ENCODE data around the gene C16orf82.
"Not testable (repeated sequence)": the region's sequence is repeated elsewhere in the genome, so short reads cannot be mapped to it uniquely, and the experiment has no call there.

C16orf82 gene

DNA sequence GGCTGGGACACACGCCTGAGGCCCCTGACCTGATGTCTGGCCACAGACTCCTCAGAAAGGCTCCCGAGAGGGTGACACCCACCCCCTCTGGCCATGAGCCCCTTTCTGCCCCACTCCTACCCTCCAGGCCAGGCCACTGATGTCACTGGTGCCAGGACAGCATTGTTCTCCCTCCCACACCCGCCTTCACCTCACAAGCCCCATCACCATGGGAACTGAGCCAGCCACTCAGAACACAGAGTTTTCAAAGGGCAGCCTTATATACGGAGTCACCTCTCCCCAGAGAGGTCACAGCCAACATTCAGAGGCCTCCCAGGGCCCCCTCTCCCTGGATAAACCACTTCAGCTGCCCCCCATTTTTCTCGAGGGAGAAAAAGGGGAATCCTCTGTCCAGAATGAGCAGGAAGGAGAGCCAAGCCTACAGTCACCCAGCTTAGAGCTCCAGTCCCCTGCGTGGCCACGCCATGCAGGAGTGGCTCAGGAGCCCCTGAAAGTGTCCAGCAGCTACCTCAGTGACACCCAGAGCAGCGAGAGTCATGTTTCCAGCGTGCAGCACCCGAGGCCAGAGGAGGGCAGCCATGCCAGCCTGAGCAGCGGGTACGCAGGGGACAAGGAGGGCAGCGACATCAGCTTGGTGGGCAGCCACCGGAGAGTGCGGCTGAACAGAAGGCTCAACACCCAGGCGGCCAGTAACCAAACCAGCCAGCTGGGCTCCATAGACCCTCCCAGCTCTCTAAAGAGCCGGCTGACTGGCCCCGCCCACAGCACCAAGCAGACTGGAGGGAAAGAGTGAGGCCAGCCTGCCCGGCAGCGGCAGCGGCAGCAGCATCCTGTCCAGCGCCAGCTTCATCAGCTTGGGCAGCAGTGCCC, at the start of gene C16orf82:
TSS of gene C16orf82 (plus strand) at position 260 of the 870 bp plus-strand sequence.
- DNase-seq (ENCODE audit: low read depth in 2 of 2), result no peak

DNA sequence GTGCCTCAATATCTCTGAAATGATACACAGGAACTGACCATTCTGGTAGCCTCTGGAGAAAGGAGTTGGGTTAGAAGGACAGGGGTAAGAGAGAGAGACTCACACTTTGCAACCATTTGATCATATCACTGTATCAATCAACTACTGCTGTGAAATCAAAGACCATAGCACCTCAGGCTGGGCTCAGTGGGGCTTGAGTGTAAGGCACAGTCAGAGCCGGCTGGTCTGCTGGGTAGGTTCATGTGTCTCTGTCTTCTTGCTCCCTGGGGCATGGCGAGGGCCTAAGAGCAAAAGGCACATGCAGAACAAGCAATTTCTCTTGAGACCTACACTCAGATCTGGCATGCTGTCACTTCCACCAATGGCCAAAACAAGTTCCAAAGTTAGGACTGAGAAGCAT, 46.7 kb upstream of the C16orf82 start:
- no peak for DNase-seq (ENCODE audit: low read depth in 2 of 2)

DNA sequence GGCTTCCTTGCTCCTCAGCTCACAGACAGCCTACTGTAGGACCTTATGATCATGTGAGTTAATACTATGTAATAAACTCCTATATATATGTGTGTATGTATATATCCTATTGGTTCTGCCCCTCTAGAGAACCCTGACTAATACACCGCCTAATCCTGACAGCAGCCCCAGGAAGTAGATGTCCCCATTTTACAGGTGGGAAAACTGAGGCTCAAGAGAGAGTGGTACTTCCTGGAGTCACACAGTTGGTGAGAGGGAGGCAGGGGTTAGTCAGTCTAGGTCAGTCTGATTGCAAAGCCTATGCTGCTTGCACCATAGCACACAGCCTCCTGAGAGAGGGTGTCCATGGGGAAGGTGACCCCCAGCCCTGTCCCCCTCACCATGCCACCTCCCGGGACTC, 42.7 kb upstream of the C16orf82 start:
- DNase-seq (ENCODE audit: low read depth in 2 of 2), result no peak

DNA sequence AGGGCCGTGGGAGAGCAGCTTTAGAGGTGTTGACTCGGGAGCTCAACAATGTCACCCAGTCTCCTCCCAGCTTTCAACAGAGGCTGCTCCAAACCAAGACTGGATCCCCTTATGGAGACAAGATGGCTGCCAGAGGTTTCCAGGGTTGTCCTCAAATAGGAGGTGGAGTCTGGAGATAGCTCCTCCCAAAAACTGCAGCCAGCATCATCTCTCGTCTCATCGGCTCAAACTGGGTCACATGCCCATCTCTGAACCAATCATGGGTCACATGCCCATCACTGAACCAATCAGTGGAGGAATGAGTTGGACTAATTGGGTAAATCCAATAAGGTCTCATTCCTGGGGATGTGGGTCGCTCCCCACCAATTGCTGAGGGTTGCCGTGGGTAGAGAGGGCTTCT, 41.1 kb upstream of the C16orf82 start:
- no peak for DNase-seq (ENCODE audit: low read depth in 2 of 2)

DNA sequence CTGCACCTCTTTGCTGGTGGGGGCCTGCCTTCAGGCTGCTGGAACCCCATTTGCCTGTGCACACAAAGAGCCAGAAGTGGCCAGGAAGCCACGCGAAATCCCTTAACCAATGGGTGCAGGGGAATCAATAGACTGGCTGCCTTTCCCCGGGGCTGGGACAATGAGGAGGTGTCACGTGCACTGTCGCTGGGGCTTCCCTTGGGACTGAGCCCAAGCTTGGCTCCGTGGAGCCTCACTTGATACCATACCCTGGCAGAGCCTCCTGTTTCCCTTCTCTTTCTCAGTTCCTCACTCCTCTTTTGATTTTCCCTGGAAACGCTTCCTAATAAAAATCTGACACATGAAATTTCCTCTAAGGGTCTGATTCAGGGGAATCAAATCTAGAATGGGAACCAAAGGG, 38.8 kb upstream of the C16orf82 start:
- no peak for DNase-seq (ENCODE audit: low read depth in 2 of 2)

DNA sequence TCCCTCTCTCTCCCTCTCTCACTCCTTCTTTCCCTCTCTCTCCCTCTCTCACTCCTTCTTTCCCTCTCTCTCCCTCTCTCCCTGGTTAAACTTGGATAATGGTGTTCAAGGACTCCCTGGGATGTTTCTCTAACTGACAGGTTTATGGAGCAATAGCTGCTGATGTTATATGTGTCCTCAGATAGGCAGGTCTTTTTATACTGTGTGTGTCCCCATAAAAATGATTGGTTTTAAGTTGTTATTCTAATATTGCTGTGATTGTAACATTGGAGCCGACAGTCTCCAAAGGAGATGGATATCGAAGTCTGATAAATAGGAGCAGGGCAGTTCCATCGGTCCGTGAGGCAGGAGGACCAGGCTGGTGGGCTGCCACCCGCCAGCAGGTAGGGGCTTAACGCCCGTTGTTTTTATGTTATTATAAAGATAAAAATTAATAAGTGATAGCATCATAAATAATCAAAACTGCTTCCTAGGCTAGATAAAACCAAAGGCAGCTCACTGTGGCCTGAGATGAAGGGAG, 38.1 kb upstream of the C16orf82 start:
- DNase-seq (ENCODE audit: low read depth in 2 of 2), result no peak

DNA sequence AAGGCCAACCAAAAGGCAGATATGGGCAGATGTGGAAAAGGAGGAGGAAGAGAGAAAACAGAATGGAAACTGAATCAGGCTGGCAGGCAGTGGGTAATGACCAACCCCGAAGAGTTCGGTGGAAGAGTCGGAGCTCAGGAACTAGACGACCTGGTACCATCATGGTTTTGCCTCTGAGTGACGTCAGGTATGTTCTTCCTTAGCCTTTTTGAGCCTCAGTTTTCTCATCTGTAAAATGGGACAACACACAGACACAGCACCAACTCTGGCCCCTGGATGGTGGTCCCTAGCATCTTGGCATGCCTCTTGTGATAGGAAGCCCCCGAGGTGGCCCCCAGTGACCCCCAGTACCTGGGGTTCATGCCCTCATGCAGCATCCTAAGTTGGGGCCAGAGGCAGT, 37.2 kb upstream of the C16orf82 start:
- DNase-seq (ENCODE audit: low read depth in 2 of 2), result no peak

DNA sequence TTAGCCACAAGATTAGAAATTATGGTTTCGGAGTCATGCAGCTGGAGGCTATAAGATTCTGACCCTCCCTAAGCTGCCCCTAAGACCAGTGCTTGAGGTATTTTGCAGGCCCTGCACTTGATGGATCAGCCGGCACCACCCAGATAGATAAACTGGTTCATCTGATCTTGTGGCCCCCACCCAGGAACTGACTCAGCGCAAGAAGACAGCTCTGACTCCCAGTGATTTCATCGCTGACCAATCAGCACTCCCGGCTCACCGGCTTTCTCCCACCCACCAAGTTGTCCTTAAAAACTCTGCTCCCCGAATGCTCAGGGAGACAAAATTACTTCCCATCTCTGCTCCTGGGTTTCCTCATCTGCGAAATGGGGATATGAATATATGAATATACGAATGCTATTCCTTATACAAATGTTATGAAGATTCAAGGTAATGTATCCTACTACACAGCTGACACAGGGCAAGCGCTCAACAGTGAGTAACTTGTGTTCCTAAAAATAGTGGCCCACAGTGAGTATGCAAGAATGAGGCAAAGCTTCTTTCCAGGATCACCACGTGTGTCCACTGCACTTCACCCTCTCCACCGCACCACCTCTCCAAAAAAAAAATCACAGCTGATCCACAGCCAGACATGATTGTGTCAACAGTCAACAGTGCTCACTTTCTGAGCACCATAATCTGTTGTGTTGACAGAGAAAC, 33.3 kb upstream of the C16orf82 start:
- DNase-seq (ENCODE audit: low read depth in 2 of 2), result no peak

DNA sequence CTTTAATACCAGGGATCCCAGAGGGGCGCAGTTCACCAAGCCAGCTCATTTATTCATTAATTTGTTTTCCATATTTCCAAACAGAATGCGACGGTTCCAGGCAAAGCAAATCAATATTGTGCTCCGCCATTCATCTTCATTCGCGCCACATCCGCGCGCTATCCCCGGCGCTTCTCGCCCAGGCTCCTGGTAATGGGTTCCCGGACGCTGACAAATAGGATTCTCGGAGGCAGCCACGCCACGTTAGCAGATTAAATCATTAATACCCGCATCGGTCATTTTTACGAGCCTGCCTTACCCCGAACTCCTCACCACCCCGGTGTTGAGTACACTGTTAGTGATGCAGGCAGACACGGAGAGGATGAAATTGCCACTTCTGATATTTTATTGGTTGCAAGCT, 26.0 kb upstream of the C16orf82 start:
- DNase-seq (ENCODE audit: low read depth in 2 of 2), result no peak

DNA sequence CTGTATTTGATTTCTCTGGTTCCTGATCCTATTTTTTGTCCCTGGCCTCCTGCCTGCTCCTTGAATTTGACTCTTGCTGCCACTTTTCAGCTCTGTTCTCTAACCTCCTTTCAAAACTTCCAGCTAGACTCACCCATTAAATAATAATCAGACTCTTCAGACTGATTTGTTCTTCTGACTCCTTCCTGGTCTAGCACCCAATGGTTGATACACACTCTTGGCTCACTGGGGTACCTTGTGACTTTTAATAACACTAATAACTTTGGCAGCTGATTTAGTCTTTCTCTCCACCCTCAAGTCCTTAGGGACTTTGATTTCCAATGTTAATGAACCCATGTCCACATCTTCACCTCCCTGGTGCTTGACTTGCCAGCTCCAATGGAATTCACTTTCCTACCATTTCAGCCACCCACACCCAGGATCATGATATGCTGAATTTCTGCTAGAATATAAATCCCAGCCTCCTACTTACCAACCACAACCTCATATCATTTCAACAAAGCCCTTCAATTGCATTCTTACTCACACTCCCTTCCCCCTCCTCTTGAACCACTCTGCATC, 19.7 kb upstream of the C16orf82 start:
- DNase-seq (ENCODE audit: low read depth in 2 of 2), result no peak

DNA sequence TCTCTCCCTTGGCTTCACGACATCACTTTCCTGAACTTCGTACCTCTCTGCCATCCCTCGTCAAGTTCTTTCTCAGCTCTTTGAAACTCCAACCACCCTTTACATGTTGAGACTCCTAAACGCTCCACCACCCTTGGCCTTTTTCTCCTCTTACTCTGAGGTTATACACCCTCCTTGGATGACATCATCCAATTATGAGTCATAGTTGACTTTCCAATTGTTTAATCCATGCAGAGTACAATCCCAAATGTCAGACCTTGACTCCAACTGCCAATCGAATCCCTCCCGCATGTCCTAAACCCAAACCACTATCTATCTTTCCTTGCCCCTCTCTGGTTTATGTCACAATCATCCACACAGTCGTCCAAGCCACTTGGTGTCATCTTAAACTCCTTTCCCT, 18.4 kb upstream of the C16orf82 start:
- DNase-seq (ENCODE audit: low read depth in 2 of 2), result no peak

DNA sequence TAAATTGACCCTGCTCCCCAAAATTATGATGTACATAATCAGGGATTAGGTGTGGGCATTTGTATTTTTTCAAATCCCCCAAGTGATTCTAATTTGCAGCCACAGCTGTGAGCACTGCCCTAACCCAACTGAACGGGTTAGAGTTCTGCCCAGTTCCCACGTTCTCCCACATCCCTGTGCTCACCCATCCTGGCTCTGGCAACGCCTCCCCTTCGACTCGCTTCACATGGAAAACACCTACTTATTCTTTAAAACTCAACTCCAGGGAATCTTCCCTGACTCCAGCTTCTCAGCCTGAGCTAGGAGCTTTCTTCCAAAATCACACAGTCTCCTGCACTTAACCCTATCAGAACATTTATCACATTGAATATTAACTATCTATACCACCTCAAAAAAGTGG, 17.6 kb upstream of the C16orf82 start:
- no peak for DNase-seq (ENCODE audit: low read depth in 2 of 2)

DNA sequence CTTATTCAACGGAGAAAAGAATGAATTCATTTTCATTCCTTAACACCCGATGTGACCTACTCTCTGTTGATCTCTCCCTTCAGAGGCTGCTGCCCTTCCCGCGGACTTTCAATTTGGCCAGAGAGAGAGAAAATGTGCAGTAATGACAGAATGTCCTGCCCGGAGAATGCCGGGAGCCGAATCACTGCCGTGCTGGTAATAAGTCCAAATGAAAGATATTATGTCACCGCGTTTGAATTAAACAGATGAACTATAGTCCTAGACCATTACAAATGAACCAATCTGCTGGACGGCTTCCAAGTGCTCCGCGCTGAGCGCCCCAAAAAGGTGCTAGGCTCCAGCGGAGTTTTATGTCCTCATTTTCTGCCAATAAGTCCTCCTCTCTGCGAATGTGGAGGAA, 14.7 kb upstream of the C16orf82 start:
- DNase-seq (ENCODE audit: low read depth in 2 of 2), result no peak

DNA sequence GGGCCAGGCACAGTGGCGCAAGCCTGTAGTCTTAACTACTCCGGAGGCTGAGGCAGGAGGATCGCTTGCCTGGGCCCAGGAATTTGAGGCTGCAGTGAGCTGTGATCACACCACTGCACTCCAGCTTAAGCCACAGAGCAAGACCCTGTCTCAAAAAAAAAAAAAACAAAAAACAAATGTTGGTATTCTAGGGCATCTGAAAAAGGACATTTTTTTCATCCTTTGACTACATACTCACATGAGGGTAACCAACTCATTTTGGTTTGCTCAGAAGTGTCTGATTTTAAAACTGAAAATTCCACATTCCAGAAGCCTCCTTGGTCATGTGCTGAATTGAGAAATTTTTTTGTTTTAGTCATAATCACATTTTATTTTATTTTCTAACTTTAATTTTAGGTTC, 12.7 kb upstream of the C16orf82 start:
- DNase-seq (ENCODE audit: low read depth in 2 of 2), result no peak

DNA sequence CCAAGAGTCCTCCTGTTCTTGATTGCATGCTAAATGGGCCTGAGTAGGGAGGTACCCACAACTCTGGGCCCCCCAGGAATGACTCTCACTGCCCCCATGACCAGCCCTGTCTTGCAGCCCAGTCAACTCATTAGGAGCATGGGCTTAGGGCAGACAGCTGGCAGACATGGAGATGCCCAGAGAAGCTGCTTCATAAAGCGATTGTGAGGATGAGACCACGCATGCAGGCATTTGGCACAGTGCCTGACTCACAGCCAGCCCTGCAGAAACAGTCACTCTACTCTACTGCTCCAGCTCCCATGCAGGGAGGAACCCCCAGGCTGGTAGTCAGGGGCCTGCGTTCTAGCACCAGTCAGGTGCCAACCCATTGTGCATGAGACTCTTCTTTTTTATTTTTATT, 8.4 kb upstream of the C16orf82 start:
- DNase-seq (ENCODE audit: low read depth in 2 of 2), result no peak

DNA sequence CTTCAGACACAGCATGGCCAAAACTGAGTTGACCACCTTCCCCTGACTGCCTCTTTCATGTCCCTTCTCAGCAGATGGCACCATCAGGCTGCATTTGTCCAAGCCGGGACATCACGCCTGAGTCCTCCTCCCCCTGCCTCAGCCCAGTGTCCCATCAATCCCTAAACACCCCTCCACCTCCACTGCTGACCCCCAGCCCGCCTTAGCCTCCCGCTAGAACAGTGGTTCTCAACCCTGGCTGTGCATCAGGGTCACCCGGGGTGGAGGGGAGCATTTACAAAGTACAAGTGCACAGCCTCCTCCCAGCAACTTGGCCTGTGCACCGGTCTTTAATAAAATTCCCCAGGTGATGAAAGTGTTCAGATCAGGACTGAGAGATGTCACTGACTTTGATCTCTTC, 4.0 kb downstream of the C16orf82 start:
- no peak for DNase-seq (ENCODE audit: low read depth in 2 of 2)

DNA sequence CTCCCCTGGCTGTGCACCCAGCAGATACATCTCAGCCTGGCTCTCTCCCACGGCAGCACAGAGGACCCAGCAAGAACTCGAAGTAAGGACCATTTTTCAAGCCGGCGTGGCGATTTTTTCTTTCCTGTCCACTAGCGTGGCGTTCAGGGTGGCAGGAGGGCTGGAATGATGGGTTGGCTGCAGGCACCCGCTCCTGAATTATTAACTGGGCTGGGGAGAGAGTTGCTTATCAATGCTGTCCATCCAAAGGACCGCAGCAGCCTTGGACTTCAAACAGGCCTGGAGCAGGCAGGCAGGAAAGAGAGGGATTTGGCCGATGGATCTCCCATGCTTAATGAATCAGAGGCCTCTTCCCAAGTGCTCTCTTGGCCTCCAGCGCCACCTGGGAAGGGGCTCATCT, 7.0 kb downstream of the C16orf82 start:
- no peak for DNase-seq (ENCODE audit: low read depth in 2 of 2)

DNA sequence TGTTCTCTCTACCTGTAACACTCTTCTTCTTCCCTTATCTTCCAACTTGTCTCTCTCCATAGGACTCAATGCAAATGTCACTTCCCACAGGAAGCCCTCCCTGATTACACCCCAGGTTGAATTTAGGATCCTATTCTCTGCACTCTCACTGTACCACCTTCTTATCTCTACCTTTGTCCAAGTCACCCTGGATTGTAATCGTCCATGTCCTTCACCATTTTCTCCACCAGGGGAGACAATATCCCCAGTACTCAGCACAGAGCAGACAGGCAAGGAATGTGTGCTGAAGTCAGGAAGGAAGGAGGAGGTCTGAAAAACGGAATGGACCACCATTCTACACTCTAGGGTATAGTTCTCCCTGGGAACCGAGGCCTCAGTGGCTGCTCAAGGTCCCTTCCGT, 14.2 kb downstream of the C16orf82 start:
- no peak for DNase-seq (ENCODE audit: low read depth in 2 of 2)

DNA sequence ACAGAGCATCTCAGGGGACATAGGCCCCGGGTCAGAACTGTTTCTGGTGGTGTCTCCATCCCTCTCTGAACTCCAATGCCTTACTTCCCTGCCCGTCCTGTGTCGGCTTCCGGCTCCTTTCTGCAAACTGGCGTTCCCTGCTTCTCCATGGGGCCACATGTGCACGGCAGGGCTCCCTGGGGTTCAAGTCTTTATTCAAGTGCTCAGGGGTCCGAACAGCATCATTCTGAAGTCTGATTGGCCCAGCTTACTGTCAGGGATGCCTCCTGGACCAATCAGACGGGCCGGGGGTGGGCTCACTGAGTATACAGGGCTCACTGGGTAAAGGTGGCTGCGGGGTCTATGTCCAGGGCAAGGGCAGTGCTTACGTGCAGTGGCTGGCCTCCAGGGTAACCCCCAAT, 17.1 kb downstream of the C16orf82 start:
- no peak for DNase-seq (ENCODE audit: low read depth in 2 of 2)

DNA sequence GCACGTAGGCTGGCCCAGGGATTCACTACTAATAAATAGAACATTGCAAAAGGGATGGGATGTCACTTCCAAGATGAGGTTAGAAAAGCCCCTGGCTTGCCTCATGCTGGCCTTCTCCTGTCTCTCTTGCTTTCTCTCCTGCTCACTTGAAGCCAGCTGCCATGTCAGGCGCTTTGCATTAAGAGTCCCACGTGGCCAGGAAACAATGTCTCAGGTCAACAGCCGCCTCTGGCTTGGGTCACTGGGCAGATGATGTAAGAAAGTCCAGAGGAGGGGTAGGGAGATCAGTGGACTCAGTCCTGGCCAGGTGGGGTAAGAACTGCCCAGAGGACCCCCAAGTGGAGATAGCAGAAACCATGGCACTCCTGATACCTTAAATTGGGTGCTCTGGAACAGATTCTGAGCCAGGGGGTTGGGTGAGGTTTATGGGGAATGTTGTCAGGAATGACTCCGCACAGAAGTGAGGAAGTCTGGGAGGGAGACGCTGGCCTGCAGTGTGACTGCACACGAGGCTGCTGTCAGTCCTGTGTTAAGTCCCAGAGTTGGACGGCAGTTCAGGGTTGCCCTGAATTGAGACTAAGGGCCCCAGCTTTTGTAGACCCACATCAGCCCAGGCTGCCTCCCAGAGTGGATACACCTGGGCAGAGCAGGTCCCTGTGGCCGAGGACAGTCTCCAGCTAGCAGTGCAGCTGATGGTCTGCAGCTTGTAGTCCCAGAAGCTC, 17.7 kb downstream of the C16orf82 start:
- no peak for DNase-seq (ENCODE audit: low read depth in 2 of 2)

DNA sequence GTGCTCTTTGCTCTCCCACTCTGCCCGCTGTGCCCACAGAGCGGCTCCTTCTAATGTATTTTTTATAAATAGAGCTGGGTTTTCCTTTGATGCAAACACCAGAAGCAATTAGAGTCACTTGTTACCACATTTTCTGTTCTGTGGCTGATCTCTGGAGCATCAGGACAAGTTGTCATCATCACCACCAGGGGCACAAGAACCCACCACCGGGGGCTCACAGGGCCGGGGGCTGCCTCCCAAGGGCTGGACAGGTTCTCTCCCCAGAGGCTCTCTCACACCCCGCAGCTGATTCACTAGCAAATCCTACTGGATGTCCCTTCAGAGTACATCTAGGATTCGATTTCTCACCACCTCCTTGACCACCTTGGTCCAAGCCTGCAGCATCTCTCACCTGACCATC, 18.5 kb downstream of the C16orf82 start:
- DNase-seq (ENCODE audit: low read depth in 2 of 2), result no peak

DNA sequence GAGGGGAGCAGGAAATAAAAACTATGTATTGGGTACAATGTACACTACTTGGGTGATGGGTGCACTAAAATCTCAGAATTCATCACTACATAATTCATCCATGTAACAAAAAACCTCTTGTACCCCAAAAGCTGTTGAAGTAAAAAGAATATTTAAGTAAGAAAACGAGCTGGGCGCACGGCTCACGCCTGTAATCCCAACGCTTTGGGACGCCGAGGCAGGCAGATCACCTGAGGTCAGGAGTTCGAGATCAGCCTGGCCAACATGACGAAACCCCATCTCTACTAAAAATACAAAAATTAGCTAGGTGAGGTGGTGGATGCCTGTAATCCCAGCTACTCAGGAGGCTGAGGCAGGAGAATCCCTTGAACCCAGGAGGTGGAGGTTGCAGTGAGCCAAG, 19.3 kb downstream of the C16orf82 start:
- DNase-seq (ENCODE audit: low read depth in 2 of 2), result not testable (repeated sequence)
